Panc1 (cell line): ENCODE results near the gene ACACA. TPM values are rescaled to one million over a fixed set of nuclear protein-coding genes. Genes with fewer than 3 reads are reported as not detected.

Experiments used
- ATAC-seq: fragments of 200-7000 bp; cut with Tn5 transposase; 2 replicates; pipeline ENCODE4 v1.9.1; 2020; ENCODE audit warnings: mild to moderate bottlenecking, moderate library complexity
- BruUV-seq: library from RNA; stranded (reverse); fragments of 400-500 nt; replicated peaks from 2 replicates; lab custom pipeline; 2021; lab: Mats Ljungman, UMichigan
- CTCF ChIA-PET: fragments of 300-600 bp; sonication (Branson Sonifier 250); formaldehyde crosslinking; loops from one replicate; lab custom pipeline; 2022; ENCODE audit warnings: antibody characterized with exemption; lab: Charles Lee
- POLR2A ChIA-PET: fragments of 300-600 bp; sonication (Branson Sonifier 250); formaldehyde crosslinking; loops from one replicate; lab custom pipeline; 2022; ENCODE audit warnings: antibody characterized with exemption; lab: Charles Lee
- DNase-seq: peaks from one replicate; pipeline ENCODE4 v3.0.0-alpha.2; 2010; ENCODE audit warnings: low read depth, low spot score
- H3K27ac ChIP-seq: 2 replicates; pipeline ENCODE4 v1.5.1; 2011; ENCODE audit warnings: mild to moderate bottlenecking, low read length, inconsistent platforms
- H3K27me3 ChIP-seq: fragments of 200-500 bp; sonication (Bioruptor generic); 2 replicates; pipeline ENCODE4 v1.6.0; 2014; ENCODE audit warnings: low read length, inconsistent platforms; ENCODE audit not compliant: control insufficient read depth, insufficient read depth
- H3K36me3 ChIP-seq: fragments of 200-500 bp; sonication (Bioruptor generic); 2 replicates; pipeline ENCODE4 v1.5.1; 2014; ENCODE audit warnings: inconsistent platforms, mild to moderate bottlenecking, low read length, moderate library complexity; ENCODE audit not compliant: control insufficient read depth, insufficient read depth
- H3K4me1 ChIP-seq: 2 replicates; pipeline ENCODE4 v1.5.1; 2011; ENCODE audit warnings: inconsistent platforms, mild to moderate bottlenecking, low read length, moderate library complexity; ENCODE audit not compliant: control insufficient read depth, insufficient read depth
- H3K4me3 ChIP-seq, 2 experiments: 2 replicates each; pipeline ENCODE4 v1.5.1; 2011 to 2012; ENCODE audit warnings: low read depth in 2 of 2, low read length in 2 of 2, mild to moderate bottlenecking in 2 of 2, inconsistent platforms in 1 of 2, moderate library complexity in 1 of 2
- H3K9me3 ChIP-seq: fragments of 200-500 bp; sonication (Bioruptor generic); 2 replicates; pipeline ENCODE4 v1.5.1; 2014; ENCODE audit warnings: low read depth, mild to moderate bottlenecking, inconsistent platforms, low read length, moderate library complexity; ENCODE audit not compliant: control insufficient read depth, insufficient read depth
- CTCF ChIP-seq: fragments of 450-650 bp; IDR thresholded peaks from 2 replicates; pipeline ENCODE4 v1.5.1; 2017; ENCODE audit warnings: mild to moderate bottlenecking
- POLR2AphosphoS5 ChIP-seq: IDR thresholded peaks from 2 replicates; pipeline ENCODE4 v1.6.1; 2012; ENCODE audit warnings: mild to moderate bottlenecking, low read depth, low read length, moderate library complexity
- SIN3A ChIP-seq: IDR thresholded peaks from 2 replicates; pipeline ENCODE4 v1.6.1; 2012; ENCODE audit warnings: low read depth, mild to moderate bottlenecking, low read length, moderate library complexity, borderline replicate concordance; ENCODE audit not compliant: insufficient read depth
- TCF7L2 ChIP-seq: IDR thresholded peaks from 2 replicates; pipeline ENCODE4 v1.6.1; 2011; ENCODE audit warnings: mild to moderate bottlenecking, low read depth, low read length, inconsistent platforms
- in situ Hi-C: cut with HindIII; loops from 2 replicates; pipeline ENCODE4 v1.10.0; 2016; ENCODE audit warnings: low sequenced_read_pairs, low pct_unique_long_range_greater_than_20kb
- intact Hi-C: fragments of 100-400 bp; cut with micrococcal nuclease; formaldehyde crosslinking; loops from one replicate; pipeline ENCODE4 v1.10.0; 2022; ENCODE audit not compliant: unreplicated experiment
- total RNA-seq: library from RNA; stranded (reverse); gene quantifications from one replicate; pipeline ENCODE4 v1.2.1, GENCODE V29; 2021; ENCODE audit not compliant: unreplicated experiment
- TF ChIP-seq, protein P1 (sequence below), 2 experiments: IDR thresholded peaks; 2 replicates each; pipeline ENCODE4 v1.6.1; 2011 to 2012; ENCODE audit warnings: low read depth in 2 of 2, control low read depth in 1 of 2, low read length in 1 of 2, mild to moderate bottlenecking in 1 of 2, moderate library complexity in 1 of 2; ENCODE audit not compliant: insufficient read depth in 1 of 2

The ACACA gene
- total RNA-seq, 1 experiment from 2014 or later: 131 TPM

GRCh38 chr17:37273409-37274051 lies 133.1 kb downstream of the ACACA start:
- H3K4me3 ChIP-seq: no peak overlapping the region
- H3K4me1 ChIP-seq: no peaks in the 10 kb centered on the region; the same call in 1 of the 2 replicates
- no peak overlapping the region for H3K27ac ChIP-seq
- no peak for ATAC-seq
- no peaks in the 10 kb centered on the region for H3K27me3 ChIP-seq
- ChIA-PET CTCF (interaction anchor here (0.7 kb wide), 1 partner anchor 294 kb away, joined by 3 read pairs; no protein-coding TSS in a partner anchor), POLR2A (no interaction called here)
- in situ Hi-C loops (no loop called here), intact Hi-C loops (no loop called here)
- no peak for DNase-seq
- BruUV-seq: no TSS peak
- TF ChIP-seq CTCF: no peak
- no peak for TF ChIP-seq TCF7L2
- TF ChIP-seq SIN3A: no peak
- TF ChIP-seq, protein P1, sequence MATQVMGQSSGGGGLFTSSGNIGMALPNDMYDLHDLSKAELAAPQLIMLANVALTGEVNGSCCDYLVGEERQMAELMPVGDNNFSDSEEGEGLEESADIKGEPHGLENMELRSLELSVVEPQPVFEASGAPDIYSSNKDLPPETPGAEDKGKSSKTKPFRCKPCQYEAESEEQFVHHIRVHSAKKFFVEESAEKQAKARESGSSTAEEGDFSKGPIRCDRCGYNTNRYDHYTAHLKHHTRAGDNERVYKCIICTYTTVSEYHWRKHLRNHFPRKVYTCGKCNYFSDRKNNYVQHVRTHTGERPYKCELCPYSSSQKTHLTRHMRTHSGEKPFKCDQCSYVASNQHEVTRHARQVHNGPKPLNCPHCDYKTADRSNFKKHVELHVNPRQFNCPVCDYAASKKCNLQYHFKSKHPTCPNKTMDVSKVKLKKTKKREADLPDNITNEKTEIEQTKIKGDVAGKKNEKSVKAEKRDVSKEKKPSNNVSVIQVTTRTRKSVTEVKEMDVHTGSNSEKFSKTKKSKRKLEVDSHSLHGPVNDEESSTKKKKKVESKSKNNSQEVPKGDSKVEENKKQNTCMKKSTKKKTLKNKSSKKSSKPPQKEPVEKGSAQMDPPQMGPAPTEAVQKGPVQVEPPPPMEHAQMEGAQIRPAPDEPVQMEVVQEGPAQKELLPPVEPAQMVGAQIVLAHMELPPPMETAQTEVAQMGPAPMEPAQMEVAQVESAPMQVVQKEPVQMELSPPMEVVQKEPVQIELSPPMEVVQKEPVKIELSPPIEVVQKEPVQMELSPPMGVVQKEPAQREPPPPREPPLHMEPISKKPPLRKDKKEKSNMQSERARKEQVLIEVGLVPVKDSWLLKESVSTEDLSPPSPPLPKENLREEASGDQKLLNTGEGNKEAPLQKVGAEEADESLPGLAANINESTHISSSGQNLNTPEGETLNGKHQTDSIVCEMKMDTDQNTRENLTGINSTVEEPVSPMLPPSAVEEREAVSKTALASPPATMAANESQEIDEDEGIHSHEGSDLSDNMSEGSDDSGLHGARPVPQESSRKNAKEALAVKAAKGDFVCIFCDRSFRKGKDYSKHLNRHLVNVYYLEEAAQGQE (IDR thresholded peaks at IDR 0.05; ENCODE audit: insufficient read depth in 1 of 2, low read depth in 2 of 2, low read length in 1 of 2): no peak
- no peak for TF ChIP-seq POLR2AphosphoS5
- H3K9me3 ChIP-seq: no peaks in the 10 kb centered on the region
- H3K36me3 ChIP-seq: peaks cover 27% of the 10 kb centered on the region

- POLR2A ChIA-PET: no interaction called here
- H3K4me3 ChIP-seq: no peak overlapping the region
- ATAC-seq (no peak), DNase-seq (no peak)
- CTCF ChIA-PET: no interaction called here
- BruUV-seq: no TSS peak
- no peaks in the 10 kb centered on the region for H3K27me3 ChIP-seq
- peaks cover 23% of the 10 kb centered on the region for H3K36me3 ChIP-seq
- H3K27ac ChIP-seq: no peak overlapping the region
- no peaks in the 10 kb centered on the region for H3K4me1 ChIP-seq
- H3K9me3 ChIP-seq: no peaks in the 10 kb centered on the region
- intact Hi-C loops (no loop called here), in situ Hi-C loops (no loop called here)
- TF ChIP-seq POLR2AphosphoS5 (no peak), CTCF (no peak), SIN3A (no peak), TCF7L2 (no peak)
- TF ChIP-seq, protein P1 (IDR thresholded peaks at IDR 0.05; ENCODE audit: insufficient read depth in 1 of 2, low read depth in 2 of 2, low read length in 1 of 2): no peak
Observed at GRCh38 chr17:37265446-37266173, 141.0 kb downstream of the ACACA start.
